Nephron progenitor cell (in vitro differentiated cells): ENCODE measurements around the gene FBXO15.

Experiments used
- DNase-seq: peaks from one replicate; pipeline ENCODE4 v3.0.0; 2021
- H3K27ac Mint-ChIP-seq: 2 replicates; pipeline ENCODE4 v1.8.0; 2021; ENCODE audit warnings: mild to moderate bottlenecking, moderate library complexity, mixed read lengths
- H3K27me3 Mint-ChIP-seq: 2 replicates; pipeline ENCODE4 v1.8.0; 2021; ENCODE audit warnings: mild to moderate bottlenecking, low read depth, mixed read lengths; ENCODE audit not compliant: poor library complexity
- H3K36me3 Mint-ChIP-seq: 2 replicates; pipeline ENCODE4 v1.8.0; 2021; ENCODE audit warnings: low read depth, mixed read lengths
- H3K4me1 Mint-ChIP-seq: 2 replicates; pipeline ENCODE4 v1.8.0; 2021; ENCODE audit warnings: mixed read lengths
- H3K4me3 Mint-ChIP-seq: 2 replicates; pipeline ENCODE4 v1.8.0; 2021; ENCODE audit warnings: mild to moderate bottlenecking, moderate library complexity, mixed read lengths
- H3K9me3 Mint-ChIP-seq: 2 replicates; pipeline ENCODE4 v1.8.0; 2021; ENCODE audit warnings: mild to moderate bottlenecking, moderate library complexity, mixed read lengths
- TF ChIP-seq, protein P1 (sequence below): fragments of 200-600 bp; sonication (generic); IDR thresholded peaks from 2 replicates; pipeline ENCODE4 v1.5.0; 2021; ENCODE audit warnings: antibody characterized with exemption

FBXO15 gene

GRCh38 chr18:74131124-74131523, 16.5 kb downstream of the FBXO15 start:
- peaks cover 2% of the 10 kb centered on the region for H3K27me3 Mint-ChIP-seq
- H3K4me3 Mint-ChIP-seq: no peak overlapping the region
- TF ChIP-seq, protein P1, sequence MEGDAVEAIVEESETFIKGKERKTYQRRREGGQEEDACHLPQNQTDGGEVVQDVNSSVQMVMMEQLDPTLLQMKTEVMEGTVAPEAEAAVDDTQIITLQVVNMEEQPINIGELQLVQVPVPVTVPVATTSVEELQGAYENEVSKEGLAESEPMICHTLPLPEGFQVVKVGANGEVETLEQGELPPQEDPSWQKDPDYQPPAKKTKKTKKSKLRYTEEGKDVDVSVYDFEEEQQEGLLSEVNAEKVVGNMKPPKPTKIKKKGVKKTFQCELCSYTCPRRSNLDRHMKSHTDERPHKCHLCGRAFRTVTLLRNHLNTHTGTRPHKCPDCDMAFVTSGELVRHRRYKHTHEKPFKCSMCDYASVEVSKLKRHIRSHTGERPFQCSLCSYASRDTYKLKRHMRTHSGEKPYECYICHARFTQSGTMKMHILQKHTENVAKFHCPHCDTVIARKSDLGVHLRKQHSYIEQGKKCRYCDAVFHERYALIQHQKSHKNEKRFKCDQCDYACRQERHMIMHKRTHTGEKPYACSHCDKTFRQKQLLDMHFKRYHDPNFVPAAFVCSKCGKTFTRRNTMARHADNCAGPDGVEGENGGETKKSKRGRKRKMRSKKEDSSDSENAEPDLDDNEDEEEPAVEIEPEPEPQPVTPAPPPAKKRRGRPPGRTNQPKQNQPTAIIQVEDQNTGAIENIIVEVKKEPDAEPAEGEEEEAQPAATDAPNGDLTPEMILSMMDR: no peak
- peaks cover 12% of the 10 kb centered on the region for H3K36me3 Mint-ChIP-seq
- peaks cover 28% of the 10 kb centered on the region for H3K4me1 Mint-ChIP-seq
- H3K9me3 Mint-ChIP-seq: peaks cover 14% of the 10 kb centered on the region
- no peak overlapping the region for H3K27ac Mint-ChIP-seq
- no peak for DNase-seq

- H3K27ac Mint-ChIP-seq: peak overlapping the region; percentile 12
- no peak for DNase-seq
These were observed 19.5 kb downstream of the FBXO15 start for GRCh38 chr18:74128159-74128558.

GRCh38 chr18:74126684-74127655, 20.7 kb downstream of the FBXO15 start:
- TF ChIP-seq, protein P1: no peak
- peaks cover 12% of the 10 kb centered on the region for H3K4me1 Mint-ChIP-seq
- H3K27me3 Mint-ChIP-seq: peaks cover 14% of the 10 kb centered on the region
- no peak for DNase-seq
- no peak overlapping the region for H3K4me3 Mint-ChIP-seq
- no peaks in the 10 kb centered on the region for H3K9me3 Mint-ChIP-seq
- H3K36me3 Mint-ChIP-seq: no peaks in the 10 kb centered on the region
- H3K27ac Mint-ChIP-seq: no peak overlapping the region

More at GRCh38 chr18:74128159-74128558, 19.5 kb downstream of the FBXO15 start:
- Mint-ChIP-seq H3K36me3 (no peaks in the 10 kb centered on the region), H3K4me3 (no peak overlapping the region), H3K4me1 (peaks cover 21% of the 10 kb centered on the region), H3K27me3 (peaks cover 12% of the 10 kb centered on the region), H3K9me3 (no peaks in the 10 kb centered on the region)
- TF ChIP-seq, protein P1: no peak

GRCh38 chr18:74124642-74125041, 23.0 kb downstream of the FBXO15 start:
- H3K9me3 Mint-ChIP-seq: no peaks in the 10 kb centered on the region
- peaks cover 16% of the 10 kb centered on the region for H3K27me3 Mint-ChIP-seq
- TF ChIP-seq, protein P1: no peak
- H3K27ac Mint-ChIP-seq: no peak overlapping the region
- H3K4me1 Mint-ChIP-seq: peaks cover 12% of the 10 kb centered on the region
- no peak for DNase-seq
- H3K36me3 Mint-ChIP-seq: no peaks in the 10 kb centered on the region
- H3K4me3 Mint-ChIP-seq: no peak overlapping the region

DNA sequence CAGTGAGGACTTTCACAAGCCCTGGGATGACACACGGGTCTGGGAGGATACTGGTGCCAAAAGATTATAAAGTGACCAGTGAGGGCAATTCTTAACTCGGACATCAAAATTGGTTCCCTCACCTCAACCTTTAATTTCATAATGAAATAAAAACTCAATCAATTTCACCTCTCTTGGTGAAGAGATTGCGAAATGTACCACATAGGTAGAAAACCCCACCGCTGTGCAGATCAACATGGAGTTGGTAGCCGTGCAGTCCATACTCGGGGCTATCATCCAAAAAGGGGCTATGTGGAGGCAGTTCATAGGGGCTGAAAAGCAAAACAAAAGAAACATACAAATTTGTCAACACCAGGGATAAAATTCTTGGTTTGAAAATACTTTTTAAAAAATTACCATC, 24.4 kb downstream of the FBXO15 start:
- Mint-ChIP-seq H3K27ac (no peak overlapping the region), H3K4me3 (no peak overlapping the region), H3K4me1 (peaks cover 18% of the 10 kb centered on the region), H3K36me3 (no peaks in the 10 kb centered on the region), H3K9me3 (no peaks in the 10 kb centered on the region), H3K27me3 (peaks cover 18% of the 10 kb centered on the region)
- TF ChIP-seq, protein P1: no peak
- DNase-seq: no peak
